Right lobe of liver (tissue), 6 donors: Measurements from ENCODE around the gene RAB34. TPM values are rescaled to one million over a fixed set of nuclear protein-coding genes. Genes with fewer than 3 reads are reported as not detected.

Experiments used
- ATAC-seq, 4 donors: fragments of 200-7000 bp; cut with Tn5 transposase; one replicate each; pipeline ENCODE4 v1.9.1; 2020; ENCODE audit warnings: mild to moderate bottlenecking in 4 of 4, moderate library complexity in 4 of 4
- DNase-seq, 3 donors: peaks; one replicate each; pipeline ENCODE4 v3.0.0-alpha.2; 2020
- H3K27ac ChIP-seq, 3 donors: fragments of 200-600 bp; one replicate each; pipeline ENCODE4 v1.8.0; 2022
- H3K27me3 ChIP-seq, 2 donors: fragments of 200-600 bp; one replicate each; pipeline ENCODE4 v1.8.0; 2022
- H3K36me3 ChIP-seq, 4 donors: fragments of 200-600 bp; sonication (generic) in 1 of 4; one replicate each; pipeline versions ENCODE4 v1.5.1 to v1.8.0; 2017 to 2022; ENCODE audit warnings: control low read depth in 1 of 4
- H3K4me1 ChIP-seq, 4 donors: fragments of 200-600 bp; sonication (generic) in 1 of 4; one replicate each; pipeline versions ENCODE4 v1.5.1 to v1.8.0; 2017 to 2022; ENCODE audit warnings: control low read depth in 1 of 4
- H3K4me3 ChIP-seq, 3 donors: fragments of 200-600 bp; one replicate each; pipeline ENCODE4 v1.8.0; 2022
- H3K9me3 ChIP-seq, 4 donors: fragments of 200-600 bp; sonication (generic) in 1 of 4; one replicate each; pipeline versions ENCODE4 v1.5.1 to v1.8.0; 2017 to 2022; ENCODE audit warnings: control low read depth in 1 of 4
- CTCF ChIP-seq, 4 donors: fragments of 200-600 bp in 3 of 4; fragments of 450-650 bp in 1 of 4; IDR thresholded peaks; one replicate each; pipeline versions ENCODE4 v1.5.1 to v1.8.0; 2016 to 2022; ENCODE audit warnings: antibody characterized with exemption in 4 of 4, mild to moderate bottlenecking in 2 of 4
- POLR2A ChIP-seq: fragments of 450-650 bp; IDR thresholded peaks from one replicate; pipeline ENCODE4 v1.6.1; 2017; ENCODE audit warnings: antibody characterized with exemption, mild to moderate bottlenecking
- WGBS: methylation state at CpG from one replicate; pipeline ENCODE4 v1.1.6; 2018; ENCODE audit warnings: low coverage, low lambda C conversion rate; ENCODE audit not compliant: insufficient coverage; ENCODE audit errors: missing lambda C conversion rate; 5-methylcytosine and 5-hydroxymethylcytosine counted together
- intact Hi-C, 2 donors: fragments of 100-400 bp; cut with DNase I; formaldehyde crosslinking; loops; one replicate each; pipeline versions ENCODE4 v1.11.2 to v1.14.1; 2022
- long read RNA-seq: library from polyadenylated mRNA; unstranded; transcript quantifications from one replicate; pipeline ENCODE4 v2.0.0, GENCODE V29; 2019
- total RNA-seq, 6 experiments: library from RNA; depleted of rRNA in 2 of 6; stranded (reverse); fragments of >200 nt in 2 of 6; fragmentation: NEBNext Ultra II Directional in 3 of 6; extraction: Animal tissue kit (Norgen Biotek cat#: 25700) in 3 of 6; gene quantifications; one replicate each; pipeline versions ENCODE4 v1.1.0 to v1.2.4, GENCODE V29; 2016 to 2023
- donor health status: DM: no; HTN: yes; CAD: no.
- donor health status: DM: no; HTN: no; CAD: no.
- donor health status: DM: no; HTN: no; CAD: no.
- donor health status: DM: no; HTN: yes; CAD: no.
- donor health status: DM: no; HTN: yes; CAD: no.

Gene RAB34, protein sequence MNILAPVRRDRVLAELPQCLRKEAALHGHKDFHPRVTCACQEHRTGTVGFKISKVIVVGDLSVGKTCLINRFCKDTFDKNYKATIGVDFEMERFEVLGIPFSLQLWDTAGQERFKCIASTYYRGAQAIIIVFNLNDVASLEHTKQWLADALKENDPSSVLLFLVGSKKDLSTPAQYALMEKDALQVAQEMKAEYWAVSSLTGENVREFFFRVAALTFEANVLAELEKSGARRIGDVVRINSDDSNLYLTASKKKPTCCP
- 10 to 100 TPM in 1 of 6 experiments, 1 to 10 TPM in 5; 2.5 to 12.5 (median 4.7) TPM for total RNA-seq
- long read RNA-seq, partial matches to known transcripts = 0 of 5 reads
- long read RNA-seq, other reads (novel, unspliced or antisense) = 2 of 5 reads

- Histone ChIP-seq H3K9me3 (no peaks in the 10 kb centered on the region), H3K4me1 (peaks cover 0 to 20% (median 7%) of the 10 kb centered on the region in 4 donors), H3K36me3 (peaks cover 0 to 19% (median 9%) of the 10 kb centered on the region in 4 donors), H3K27me3 (no peaks in the 10 kb centered on the region), H3K27ac (peak within 1 kb of the TSS; percentile 47 to 59 (median 51)), H3K4me3 (peak within 1 kb of the TSS; percentile 41 to 44 (median 41))
- DNase-seq (peak in 1 of 3 donors; percentile 63), ATAC-seq (peak in 3 of 4 donors; percentile 1 to 2 (median 2))
- intact Hi-C loops = no loop called here
- 31% methylated on average over 26 of the region's 60 CpGs for WGBS
- TF ChIP-seq POLR2A = no peak
- peak in 2 of 4 donors; percentile 6 to 13 for TF ChIP-seq CTCF (IDR thresholded peaks at IDR 0.05)
These were observed at the start of gene RAB34 for GRCh38 chr17:28717578-28718332. TSS of gene RAB34 (minus strand) at chr17:28717868. CDS start at chr17:28717266, 602 bp downstream.

- TF ChIP-seq POLR2A (no peak), CTCF (IDR thresholded peaks at IDR 0.05) (no peak)
- no peak overlapping the region for H3K27ac ChIP-seq
- no peaks in the 10 kb centered on the region for H3K9me3 ChIP-seq
- intact Hi-C loops = loop anchor here in 1 of 2 donors (10.0 kb wide), 1 partner anchor 90 kb away; the partner anchor contains the start of gene ERAL1
- no peak for DNase-seq
- H3K36me3 ChIP-seq = peaks cover 0 to 14% (median 1%) of the 10 kb centered on the region in 4 donors
- H3K4me3 ChIP-seq = no peak overlapping the region
- H3K4me1 ChIP-seq = peaks cover 0 to 11% (median 0%) of the 10 kb centered on the region in 4 donors
- H3K27me3 ChIP-seq = no peaks in the 10 kb centered on the region
- no peak for ATAC-seq
- WGBS = 76% methylated on average over 4 of the region's 4 CpGs
These were observed 47.4 kb upstream of the RAB34 start for GRCh38 chr17:28765038-28765437.

- WGBS = 35% methylated on average over 4 of the region's 5 CpGs
- no peaks in the 10 kb centered on the region for H3K27me3 ChIP-seq
- H3K4me1 ChIP-seq = peaks cover 0 to 11% (median 0%) of the 10 kb centered on the region in 4 donors
- intact Hi-C loops = loop anchor here in 1 of 2 donors (10.0 kb wide), 1 partner anchor 91 kb away; the partner anchor contains the start of gene ERAL1
- H3K4me3 ChIP-seq = no peak overlapping the region
- TF ChIP-seq POLR2A = no peak
- TF ChIP-seq CTCF (IDR thresholded peaks at IDR 0.05) = peak; percentile 93 to 96 (median 94)
- H3K36me3 ChIP-seq = peaks cover 0 to 14% (median 1%) of the 10 kb centered on the region in 4 donors
- ATAC-seq = peak; percentile 72 to 82 (median 76)
- no peak overlapping the region for H3K27ac ChIP-seq
- peak in 2 of 3 donors; percentile 57 to 81 for DNase-seq
- H3K9me3 ChIP-seq = no peaks in the 10 kb centered on the region
These were observed 46.2 kb upstream of the RAB34 start for GRCh38 chr17:28763804-28764266.

DNA sequence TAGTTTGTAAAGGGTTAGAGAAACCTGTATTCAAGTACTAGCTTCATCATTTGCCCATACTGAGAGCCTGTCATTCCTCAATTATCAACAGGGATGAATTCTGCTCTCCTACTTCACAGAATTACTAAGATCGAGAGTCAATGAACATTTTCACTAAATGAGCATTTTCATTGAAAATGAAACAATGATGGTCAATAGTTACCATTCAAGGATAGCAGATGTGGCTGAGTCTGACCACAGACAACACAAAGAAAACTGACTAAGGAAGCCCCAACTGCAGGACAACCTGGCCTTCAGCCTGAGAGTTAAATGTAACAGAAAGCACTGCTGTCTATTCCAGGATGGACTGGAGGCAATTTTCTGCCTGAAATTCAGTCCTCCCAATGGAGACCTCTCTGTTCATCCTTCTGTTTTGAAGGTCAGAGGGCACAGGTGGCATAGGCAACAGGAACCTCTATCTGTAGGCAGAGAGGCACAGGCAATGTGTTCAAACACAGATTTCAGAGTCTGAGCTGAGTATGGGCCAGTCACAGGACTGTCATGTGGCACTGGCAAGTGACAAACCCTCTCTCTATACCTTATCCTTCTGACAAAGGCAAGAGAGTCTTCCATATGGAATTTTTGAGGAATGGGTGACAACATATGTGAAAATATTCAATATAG is 45.6 kb upstream of the RAB34 start:
- Histone ChIP-seq H3K36me3 (peaks cover 0 to 19% (median 1%) of the 10 kb centered on the region in 4 donors), H3K4me1 (peaks cover 0 to 11% (median 0%) of the 10 kb centered on the region in 4 donors), H3K27me3 (no peaks in the 10 kb centered on the region), H3K27ac (no peak overlapping the region), H3K9me3 (no peaks in the 10 kb centered on the region), H3K4me3 (no peak overlapping the region)
- ATAC-seq = peak in 1 of 4 donors; percentile 18
- TF ChIP-seq POLR2A (no peak), CTCF (IDR thresholded peaks at IDR 0.05) (no peak)
- intact Hi-C loops = loop anchor here in 1 of 2 donors (10.0 kb wide), 1 partner anchor 92 kb away; the partner anchor contains the start of gene ERAL1
- WGBS = 71% methylated on average over 1 of the region's 1 CpG
- DNase-seq = no peak
